B cell (primary cell): ENCODE results near the gene KCNC2.

Experiments
- CTCF ChIP-seq: fragments of 200-600 bp; IDR thresholded peaks from one replicate; pipeline ENCODE4 v1.8.0; 2022; ENCODE audit warnings: antibody characterized with exemption, mild to moderate bottlenecking
- EZH2 ChIP-seq: IDR thresholded peaks from 2 replicates; pipeline ENCODE4 v1.6.1; 2012; ENCODE audit warnings: borderline replicate concordance, low read depth, mild to moderate bottlenecking, moderate library complexity, low read length; ENCODE audit not compliant: insufficient read depth, poor library complexity, severe bottlenecking

GRCh38 chr12:75196408-75196807, 13.2 kb downstream of the KCNC2 start:
- no peak for TF ChIP-seq CTCF
- TF ChIP-seq EZH2 = no peak
